Stimulated activated CD8-positive, alpha-beta memory T cell treated with anti-CD3 and anti-CD28 coated beads, Interleukin-15, amount 100 ng/mL, for 48 hours (primary cell): ENCODE measurements around the gene TEX35.

Experiments used
- DNase-seq, 2 donors: peaks; one replicate each; pipeline ENCODE4 v3.0.0-alpha.2; 2020; ENCODE audit warnings: low read depth in 2 of 2

Gene TEX35

DNA sequence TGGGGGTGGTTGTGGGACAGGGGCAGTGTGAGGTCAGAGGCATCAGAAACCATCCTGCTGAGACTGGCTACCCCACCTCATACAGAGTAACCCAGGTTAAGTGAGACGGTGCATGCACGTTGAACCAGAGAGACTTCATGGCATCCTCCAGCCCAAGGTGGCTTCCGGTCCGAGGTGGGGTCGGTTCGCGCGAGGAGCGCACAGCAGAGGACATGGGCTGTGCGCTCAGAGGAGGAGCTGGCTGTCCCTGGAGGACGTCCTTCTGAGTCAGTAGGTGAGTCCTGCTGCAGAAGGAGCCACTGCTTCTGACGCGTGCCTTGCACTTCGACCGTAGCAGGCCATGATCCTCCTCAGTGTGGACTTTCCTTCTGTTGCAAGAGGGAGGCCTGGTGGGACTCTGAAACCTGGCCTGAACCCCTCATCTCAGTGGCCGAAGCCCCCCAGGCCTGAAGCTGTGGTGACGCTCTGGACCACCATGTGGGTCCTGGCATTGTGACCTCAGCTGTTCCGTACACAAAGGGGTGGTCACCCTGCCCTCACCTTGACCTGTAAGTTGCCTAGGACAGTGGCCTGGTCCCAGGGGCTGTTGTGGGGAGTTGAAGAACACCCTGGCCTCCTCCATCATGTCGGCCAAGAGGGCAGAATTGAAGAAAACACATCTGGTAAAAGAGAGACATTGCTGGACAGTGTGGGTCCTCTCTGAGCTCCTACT is at the start of gene TEX35:
Gene TEX35, plus strand, starts transcription at position 544 of the 712 bp plus-strand sequence. Its CDS starts 80 bp downstream, at position 624.
- DNase-seq, result no peak

DNA sequence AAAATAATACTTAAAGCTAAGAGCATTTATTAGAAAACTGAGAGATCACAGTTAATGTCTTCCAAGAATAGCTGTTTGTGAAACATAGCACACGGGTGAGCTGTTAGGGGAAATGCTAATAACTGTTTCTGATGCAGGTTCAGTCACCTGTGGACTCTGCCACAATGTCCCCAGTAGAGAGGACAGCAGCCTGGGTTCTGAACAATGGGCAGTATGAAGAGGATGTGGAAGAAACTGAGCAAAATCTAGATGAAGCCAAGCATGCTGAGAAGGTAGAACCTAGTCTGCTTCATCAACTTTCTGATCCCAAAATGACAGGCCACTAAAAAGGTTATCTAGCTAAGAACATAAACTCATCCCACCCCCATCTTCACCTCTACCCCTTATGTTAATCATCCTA is 48.8 kb upstream of the TEX35 start:
- no peak for DNase-seq

DNA sequence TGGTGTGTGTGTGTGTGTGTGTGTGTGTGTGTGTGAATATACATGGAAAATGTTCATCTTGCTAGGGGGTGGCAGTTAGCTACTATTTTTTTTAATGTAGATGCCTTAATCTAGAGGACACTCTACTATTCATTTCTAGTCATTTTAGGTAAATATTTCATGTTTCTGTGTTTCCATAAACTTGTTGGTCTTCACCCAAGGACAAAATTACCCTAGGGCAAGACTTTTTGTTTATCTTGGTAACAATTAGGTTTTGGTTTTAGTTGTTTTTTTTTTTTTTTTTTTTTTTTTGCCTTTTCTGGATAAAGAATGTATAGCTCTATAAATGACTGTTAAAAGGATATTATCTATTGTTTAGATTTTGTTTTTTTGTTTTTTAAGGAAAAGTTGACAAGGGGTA is 48.3 kb upstream of the TEX35 start:
- no peak for DNase-seq

DNA sequence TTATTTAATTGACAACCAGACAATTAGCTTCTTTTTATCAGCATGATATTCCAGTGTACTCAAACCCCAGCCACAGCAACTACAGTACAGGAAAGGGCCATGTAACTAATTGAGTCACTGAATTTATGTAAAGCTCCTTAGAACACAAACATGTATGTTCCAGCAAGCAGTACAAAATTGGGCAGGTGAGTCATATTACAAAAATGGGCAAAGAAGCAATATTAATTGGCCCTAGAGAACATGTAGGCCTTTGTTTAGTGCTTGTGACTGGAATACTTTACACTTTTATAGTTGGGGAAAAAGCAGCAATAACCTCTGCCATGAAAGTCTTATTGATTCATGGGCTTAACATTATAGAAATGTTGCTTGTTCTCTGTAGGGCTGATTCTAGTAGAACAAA is 47.9 kb upstream of the TEX35 start:
- DNase-seq, result no peak

- no peak for DNase-seq
Observed at GRCh38 chr1:178467837-178468236, 45.1 kb upstream of the TEX35 start.

GRCh38 chr1:178470411-178470960 is 42.4 kb upstream of the TEX35 start:
- DNase-seq, result no peak

DNA sequence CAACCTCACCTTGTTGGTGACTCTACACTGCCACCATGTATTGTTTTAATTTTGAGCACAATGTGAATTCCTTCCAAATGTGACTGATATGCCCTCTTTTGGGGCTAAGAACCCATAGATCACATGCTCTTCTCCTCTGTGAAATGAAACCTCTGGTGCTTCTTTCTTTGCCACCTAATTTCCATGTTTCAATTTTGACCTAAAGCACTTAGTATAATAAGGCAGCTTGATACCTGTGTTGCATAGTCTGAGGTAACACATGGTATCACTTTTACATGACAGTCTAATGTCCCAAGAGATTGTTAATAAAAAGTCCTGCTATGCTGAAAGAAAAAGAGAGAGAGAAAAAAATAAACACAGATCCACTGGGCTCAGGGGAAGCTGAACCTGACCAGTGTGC is 40.4 kb upstream of the TEX35 start:
- no peak for DNase-seq

- DNase-seq, result no peak
Observed at GRCh38 chr1:178477373-178477772, 35.5 kb upstream of the TEX35 start.

GRCh38 chr1:178477841-178478240 is 35.1 kb upstream of the TEX35 start:
- no peak for DNase-seq

GRCh38 chr1:178483251-178483957 is 29.5 kb upstream of the TEX35 start:
- DNase-seq, result no peak

DNA sequence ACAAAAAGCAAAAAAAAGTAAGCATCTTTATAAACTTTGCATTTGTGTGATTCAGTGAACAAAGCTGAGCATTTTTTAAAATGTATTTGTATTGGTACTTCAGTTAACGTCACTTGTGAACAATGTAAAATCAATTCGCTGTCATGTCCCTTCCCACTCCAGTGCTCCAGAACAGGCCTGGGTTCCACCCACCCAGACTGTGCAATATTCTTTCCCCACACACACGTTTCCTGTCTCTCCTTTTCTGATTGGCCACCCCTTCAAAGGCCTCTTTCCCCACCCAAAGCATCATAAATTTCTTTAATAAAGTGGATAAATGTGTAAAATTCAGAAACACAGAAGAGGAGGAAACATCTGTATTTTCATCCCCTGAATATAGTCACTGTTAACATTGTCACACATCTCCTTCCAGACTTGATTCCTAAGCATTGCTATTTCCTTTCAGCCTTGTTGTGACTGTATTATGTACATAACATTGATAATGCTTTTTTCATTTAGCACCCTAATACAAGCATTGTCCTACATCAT is 28.1 kb upstream of the TEX35 start:
- no peak for DNase-seq

DNA sequence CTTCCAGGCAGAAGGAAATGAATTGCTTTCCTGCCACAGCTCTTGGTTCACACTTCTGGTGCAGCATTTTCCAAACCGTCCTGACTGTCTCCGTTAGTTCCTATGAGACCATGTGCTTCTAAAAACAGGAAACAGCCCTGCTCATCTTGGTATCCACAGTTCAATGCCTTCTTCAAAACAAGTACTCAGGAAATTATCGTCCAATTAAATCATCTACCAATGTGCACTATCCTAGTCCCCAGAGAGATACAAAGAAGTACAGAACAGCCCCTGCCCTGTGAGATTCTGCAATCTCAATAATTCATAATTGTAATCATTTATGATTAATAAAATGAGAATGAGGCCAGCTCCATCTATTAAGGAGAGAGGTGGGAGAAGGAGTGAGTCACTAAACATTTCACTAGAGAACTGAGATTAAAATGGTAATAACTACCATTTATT is 27.3 kb upstream of the TEX35 start:
- no peak for DNase-seq

- no peak for DNase-seq
Observed at GRCh38 chr1:178486100-178487069, 26.5 kb upstream of the TEX35 start.

GRCh38 chr1:178487070-178487615 is 25.8 kb upstream of the TEX35 start:
- DNase-seq, result no peak

GRCh38 chr1:178488393-178488792 is 24.5 kb upstream of the TEX35 start:
- DNase-seq, result no peak

DNA sequence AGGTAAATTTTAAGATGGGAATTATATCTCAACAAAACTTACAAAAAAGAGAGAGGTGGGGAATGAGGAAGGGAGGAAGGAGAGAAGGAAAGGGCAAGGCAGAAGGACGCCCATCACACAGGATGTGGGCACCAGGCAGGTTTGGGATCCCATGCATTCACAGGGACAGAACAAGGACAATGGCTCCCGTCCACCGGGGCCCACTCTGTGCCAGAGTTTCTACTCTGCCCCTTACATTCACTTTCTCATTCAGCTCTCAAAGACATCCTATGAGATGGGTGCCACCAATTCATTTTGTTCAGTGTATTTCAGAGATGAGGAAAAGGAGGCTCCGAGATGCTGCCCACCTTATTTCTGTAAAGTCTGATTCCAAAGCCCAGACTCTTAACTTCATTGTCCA is 23.5 kb upstream of the TEX35 start:
- no peak for DNase-seq

- no peak for DNase-seq
Observed at GRCh38 chr1:178490136-178490535, 22.8 kb upstream of the TEX35 start.

- DNase-seq, result no peak
Observed at GRCh38 chr1:178490967-178491366, 21.9 kb upstream of the TEX35 start.

- DNase-seq, result no peak
Observed at GRCh38 chr1:178491721-178492120, 21.2 kb upstream of the TEX35 start.

DNA sequence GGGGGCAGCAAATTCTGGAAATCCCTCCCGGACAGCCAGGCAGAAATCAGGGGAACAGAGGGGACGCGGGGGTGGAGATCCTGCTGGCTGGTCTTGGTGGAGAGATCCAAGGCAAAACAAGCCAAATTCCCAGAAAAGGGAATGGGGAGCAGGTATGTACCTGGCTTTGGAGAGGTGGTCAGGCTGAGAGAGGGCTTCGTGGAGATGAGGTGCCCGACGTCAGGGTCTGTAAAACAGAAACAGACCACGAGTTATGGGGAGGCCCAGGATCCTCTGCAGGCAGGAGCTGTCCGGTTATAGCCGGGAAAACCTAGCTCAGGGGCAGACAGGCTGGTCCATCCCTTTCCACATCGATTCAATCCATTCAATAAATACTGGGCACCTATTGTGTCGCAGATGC is 20.6 kb upstream of the TEX35 start:
- DNase-seq, result no peak

GRCh38 chr1:178493301-178493741 is 19.6 kb upstream of the TEX35 start:
- DNase-seq, result no peak
